Measurements from ENCODE around the gene CPVL.

CPVL gene

GRCh38 chr7:29090836-29091601 is 55.3 kb downstream of the CPVL start:
- H4K8ac ChIP-seq (ENCODE audit: low read length), result peak overlapping the region; percentile 23
- H3K4ac ChIP-seq (ENCODE audit: low read depth in 1 of 2, low read length in 2 of 2), result peak overlapping the region in 1 of 2 experiments; percentile 84
- no peak overlapping the region for H3K4me2 ChIP-seq (ENCODE audit: low read length, poor library complexity, severe bottlenecking)
- no peak overlapping the region for H2AFZ ChIP-seq (ENCODE audit: low read depth, low read length)
- H2BK120ac ChIP-seq (ENCODE audit: low read depth, low read length), result no peak overlapping the region
- H3K27ac ChIP-seq (ENCODE audit: low read length, poor library complexity, severe bottlenecking), result no peak overlapping the region
- no peak overlapping the region for H4K91ac ChIP-seq (ENCODE audit: low read length)
- H3K9ac ChIP-seq (ENCODE audit: low read length), result peak overlapping the region; percentile 89
- no peaks in the 10 kb centered on the region for H3K9me3 ChIP-seq (ENCODE audit: control insufficient read depth, low read length)
- WGBS, result 69% methylated on average over 8 of the region's 10 CpGs
- peak overlapping the region in 1 of 2 experiments; percentile 30 for H3K18ac ChIP-seq (ENCODE audit: low read depth in 1 of 2, low read length in 2 of 2)
- H2BK5ac ChIP-seq (ENCODE audit: low read depth, low read length, poor library complexity, severe bottlenecking), result no peak overlapping the region
- no peaks in the 10 kb centered on the region for H3K79me1 ChIP-seq (replicated peaks; ENCODE audit: low read length, poor library complexity, severe bottlenecking)
- no peak overlapping the region for H3K23ac ChIP-seq (ENCODE audit: low read length in 2 of 2)
- no peak overlapping the region for H2AK5ac ChIP-seq (ENCODE audit: low read length, severe bottlenecking)
- H3K14ac ChIP-seq (ENCODE audit: low read length in 2 of 2), result peak overlapping the region in 1 of 2 experiments; percentile 79
- peak overlapping the region in 1 of 2 experiments; percentile 84 for H2BK12ac ChIP-seq (ENCODE audit: low read length in 2 of 2)
- H3K4me3 ChIP-seq (ENCODE audit: insufficient read depth in 1 of 2, low read depth in 1 of 2, low read length in 2 of 2), result peak overlapping the region in 1 of 2 experiments; percentile 73
- H3K27me3 ChIP-seq (ENCODE audit: control insufficient read depth in 1 of 2, insufficient read depth in 1 of 2, low read length in 2 of 2), result peaks cover 0 to 4% of the 10 kb centered on the region in 2 experiments
- DNase-seq, result no peak
- no peaks in the 10 kb centered on the region for H3K36me3 ChIP-seq (ENCODE audit: control insufficient read depth in 1 of 2, insufficient read depth in 2 of 2, low read depth in 1 of 2, low read length in 2 of 2)
- H3K4me1 ChIP-seq (ENCODE audit: control insufficient read depth, insufficient read depth, low read depth, low read length), result no peaks in the 10 kb centered on the region
- peak overlapping the region; percentile 40 for H2BK15ac ChIP-seq (ENCODE audit: low read depth, poor library complexity, severe bottlenecking)

- Histone ChIP-seq H3K27ac (ENCODE audit: low read length, poor library complexity, severe bottlenecking) (no peak overlapping the region), H3K9ac (ENCODE audit: low read length) (peak overlapping the region; percentile 89), H3K18ac (ENCODE audit: low read depth in 1 of 2, low read length in 2 of 2) (no peak overlapping the region), H3K4me1 (ENCODE audit: control insufficient read depth, insufficient read depth, low read depth, low read length) (no peaks in the 10 kb centered on the region), H3K79me1 (replicated peaks; ENCODE audit: low read length, poor library complexity, severe bottlenecking) (no peaks in the 10 kb centered on the region), H2BK12ac (ENCODE audit: low read length in 2 of 2) (no peak overlapping the region), H2BK120ac (ENCODE audit: low read depth, low read length) (no peak overlapping the region), H4K91ac (ENCODE audit: low read length) (no peak overlapping the region), H3K4me3 (ENCODE audit: insufficient read depth in 1 of 2, low read depth in 1 of 2, low read length in 2 of 2) (no peak overlapping the region), H2BK5ac (ENCODE audit: low read depth, low read length, poor library complexity, severe bottlenecking) (no peak overlapping the region), H3K4me2 (ENCODE audit: low read length, poor library complexity, severe bottlenecking) (no peak overlapping the region), H2AFZ (ENCODE audit: low read depth, low read length) (no peak overlapping the region), H4K8ac (ENCODE audit: low read length) (no peak overlapping the region), H3K23ac (ENCODE audit: low read length in 2 of 2) (no peak overlapping the region), H3K14ac (ENCODE audit: low read length in 2 of 2) (no peak overlapping the region), H3K9me3 (ENCODE audit: control insufficient read depth, low read length) (no peaks in the 10 kb centered on the region), H3K27me3 (ENCODE audit: control insufficient read depth in 1 of 2, insufficient read depth in 1 of 2, low read length in 2 of 2) (peaks cover 0 to 4% of the 10 kb centered on the region in 2 experiments), H3K36me3 (ENCODE audit: control insufficient read depth in 1 of 2, insufficient read depth in 2 of 2, low read depth in 1 of 2, low read length in 2 of 2) (no peaks in the 10 kb centered on the region), H2AK5ac (ENCODE audit: low read length, severe bottlenecking) (no peak overlapping the region), H2BK15ac (ENCODE audit: low read depth, poor library complexity, severe bottlenecking) (no peak overlapping the region), H3K4ac (ENCODE audit: low read depth in 1 of 2, low read length in 2 of 2) (no peak overlapping the region)
- 92% methylated on average over 2 of the region's 3 CpGs for WGBS
- no peak for DNase-seq
Observed at GRCh38 chr7:29090151-29090805, 56.1 kb downstream of the CPVL start.

GRCh38 chr7:29087840-29088170 is 58.5 kb downstream of the CPVL start:
- no peak overlapping the region for H4K8ac ChIP-seq (ENCODE audit: low read length)
- H2BK5ac ChIP-seq (ENCODE audit: low read depth, low read length, poor library complexity, severe bottlenecking), result no peak overlapping the region
- H3K23ac ChIP-seq (ENCODE audit: low read length in 2 of 2), result no peak overlapping the region
- H3K4me2 ChIP-seq (ENCODE audit: low read length, poor library complexity, severe bottlenecking), result no peak overlapping the region
- no peak overlapping the region for H3K4ac ChIP-seq (ENCODE audit: low read depth in 1 of 2, low read length in 2 of 2)
- H3K18ac ChIP-seq (ENCODE audit: low read depth in 1 of 2, low read length in 2 of 2), result no peak overlapping the region
- no peaks in the 10 kb centered on the region for H3K36me3 ChIP-seq (ENCODE audit: control insufficient read depth in 1 of 2, insufficient read depth in 2 of 2, low read depth in 1 of 2, low read length in 2 of 2)
- no peak overlapping the region for H2BK120ac ChIP-seq (ENCODE audit: low read depth, low read length)
- no peak overlapping the region for H4K91ac ChIP-seq (ENCODE audit: low read length)
- peaks cover 0 to 9% of the 10 kb centered on the region in 2 experiments for H3K27me3 ChIP-seq (ENCODE audit: control insufficient read depth in 1 of 2, insufficient read depth in 1 of 2, low read length in 2 of 2)
- no peak for DNase-seq
- no peak overlapping the region for H2AFZ ChIP-seq (ENCODE audit: low read depth, low read length)
- no peak overlapping the region for H2BK12ac ChIP-seq (ENCODE audit: low read length in 2 of 2)
- no CpG with 5 or more reads among the region's 1 CpG for WGBS
- no peak overlapping the region for H2BK15ac ChIP-seq (ENCODE audit: low read depth, poor library complexity, severe bottlenecking)
- H3K9ac ChIP-seq (ENCODE audit: low read length), result no peak overlapping the region
- no peaks in the 10 kb centered on the region for H3K9me3 ChIP-seq (ENCODE audit: control insufficient read depth, low read length)
- H3K4me3 ChIP-seq (ENCODE audit: insufficient read depth in 1 of 2, low read depth in 1 of 2, low read length in 2 of 2), result no peak overlapping the region
- H2AK5ac ChIP-seq (ENCODE audit: low read length, severe bottlenecking), result no peak overlapping the region
- H3K14ac ChIP-seq (ENCODE audit: low read length in 2 of 2), result no peak overlapping the region
- H3K4me1 ChIP-seq (ENCODE audit: control insufficient read depth, insufficient read depth, low read depth, low read length), result no peaks in the 10 kb centered on the region
- no peaks in the 10 kb centered on the region for H3K79me1 ChIP-seq (replicated peaks; ENCODE audit: low read length, poor library complexity, severe bottlenecking)
- no peak overlapping the region for H3K27ac ChIP-seq (ENCODE audit: low read length, poor library complexity, severe bottlenecking)

- Histone ChIP-seq H3K9me3 (ENCODE audit: control insufficient read depth, low read length) (no peaks in the 10 kb centered on the region), H3K36me3 (ENCODE audit: control insufficient read depth in 1 of 2, insufficient read depth in 2 of 2, low read depth in 1 of 2, low read length in 2 of 2) (no peaks in the 10 kb centered on the region), H3K4ac (ENCODE audit: low read depth in 1 of 2, low read length in 2 of 2) (no peak overlapping the region), H2BK15ac (ENCODE audit: low read depth, poor library complexity, severe bottlenecking) (no peak overlapping the region), H3K14ac (ENCODE audit: low read length in 2 of 2) (no peak overlapping the region), H2BK120ac (ENCODE audit: low read depth, low read length) (no peak overlapping the region), H4K91ac (ENCODE audit: low read length) (no peak overlapping the region), H3K27me3 (ENCODE audit: control insufficient read depth in 1 of 2, insufficient read depth in 1 of 2, low read length in 2 of 2) (peaks cover 0 to 8% of the 10 kb centered on the region in 2 experiments), H3K4me1 (ENCODE audit: control insufficient read depth, insufficient read depth, low read depth, low read length) (no peaks in the 10 kb centered on the region), H4K8ac (ENCODE audit: low read length) (no peak overlapping the region), H2BK12ac (ENCODE audit: low read length in 2 of 2) (no peak overlapping the region), H3K9ac (ENCODE audit: low read length) (no peak overlapping the region), H3K18ac (ENCODE audit: low read depth in 1 of 2, low read length in 2 of 2) (no peak overlapping the region), H3K4me2 (ENCODE audit: low read length, poor library complexity, severe bottlenecking) (no peak overlapping the region), H3K27ac (ENCODE audit: low read length, poor library complexity, severe bottlenecking) (no peak overlapping the region), H2BK5ac (ENCODE audit: low read depth, low read length, poor library complexity, severe bottlenecking) (no peak overlapping the region), H3K79me1 (replicated peaks; ENCODE audit: low read length, poor library complexity, severe bottlenecking) (no peaks in the 10 kb centered on the region), H3K23ac (ENCODE audit: low read length in 2 of 2) (no peak overlapping the region), H2AFZ (ENCODE audit: low read depth, low read length) (no peak overlapping the region), H3K4me3 (ENCODE audit: insufficient read depth in 1 of 2, low read depth in 1 of 2, low read length in 2 of 2) (no peak overlapping the region), H2AK5ac (ENCODE audit: low read length, severe bottlenecking) (no peak overlapping the region)
- DNase-seq, result no peak
- 80% methylated on average over 1 of the region's 2 CpGs for WGBS
Observed at GRCh38 chr7:29086545-29086944, 59.8 kb downstream of the CPVL start.
